Naive thymus-derived CD4-positive, alpha-beta T cell (primary cell): ENCODE results near the gene RNF32. TPM values are rescaled to one million over a fixed set of nuclear protein-coding genes. Genes with fewer than 3 reads are reported as not detected.

Experiments
- ATAC-seq: fragments of 150-1000 bp; cut with Tn5 transposase; 2 replicates; pipeline ENCODE4 v1.10.0; 2021; ENCODE audit warnings: mild to moderate bottlenecking, moderate library complexity
- CTCF ChIA-PET: fragments of 350-600 bp; sonication (Branson Sonifier 250); formaldehyde crosslinking; loops from one replicate; lab custom pipeline; 2021; ENCODE audit warnings: antibody characterized with exemption; lab: Charles Lee
- POLR2A ChIA-PET: fragments of 350-600 bp; sonication (Branson Sonifier 250); formaldehyde crosslinking; loops from one replicate; lab custom pipeline; 2021; ENCODE audit warnings: antibody characterized with exemption, inconsistent platforms; lab: Charles Lee
- DNase-seq, 9 donors: peaks; one replicate each; pipeline versions ENCODE4 v3.0.0 to v3.0.0-alpha.2; 2020 to 2022; ENCODE audit warnings: mixed read lengths in 1 of 9
- H3K27ac ChIP-seq: one replicate; pipeline ENCODE4 v1.7.0; 2013; ENCODE audit warnings: mild to moderate bottlenecking, low read depth, low read length, moderate library complexity
- H3K27me3 ChIP-seq, 2 donors: one replicate each; pipeline ENCODE4 v1.7.0; 2013; ENCODE audit warnings: low read length in 2 of 2, mild to moderate bottlenecking in 2 of 2, moderate library complexity in 2 of 2; ENCODE audit not compliant: control insufficient read depth in 2 of 2, insufficient read depth in 2 of 2
- H3K36me3 ChIP-seq, 3 experiments: 1 replicate in 2 of 3; 2 replicates in 1 of 3; pipeline ENCODE4 v1.7.0; 2013; ENCODE audit warnings: low read length in 3 of 3, mild to moderate bottlenecking in 3 of 3, moderate library complexity in 1 of 3; ENCODE audit not compliant: insufficient read depth in 3 of 3, control insufficient read depth in 2 of 3
- H3K4me1 ChIP-seq, 2 donors: one replicate each; pipeline ENCODE4 v1.7.0; 2013; ENCODE audit warnings: low read length in 2 of 2, mild to moderate bottlenecking in 2 of 2, moderate library complexity in 1 of 2; ENCODE audit not compliant: control insufficient read depth in 2 of 2, insufficient read depth in 2 of 2
- H3K4me3 ChIP-seq: 2 replicates; pipeline ENCODE4 v1.7.0; 2013; ENCODE audit warnings: mild to moderate bottlenecking, low read length
- H3K9me3 ChIP-seq, 3 experiments: 1 replicate in 2 of 3; 2 replicates in 1 of 3; pipeline ENCODE4 v1.7.0; 2013; ENCODE audit warnings: low read length in 3 of 3; ENCODE audit not compliant: control insufficient read depth in 2 of 3
- H3K27ac Mint-ChIP-seq, 9 donors: one replicate each; pipeline ENCODE4 v1.8.0; 2020 to 2022; ENCODE audit warnings: mixed read lengths in 9 of 9, mild to moderate bottlenecking in 8 of 9, moderate library complexity in 5 of 9, inconsistent platforms in 2 of 9
- H3K27me3 Mint-ChIP-seq, 5 donors: one replicate each; pipeline ENCODE4 v1.8.0; 2021 to 2022; ENCODE audit warnings: mixed read lengths in 5 of 5, mild to moderate bottlenecking in 1 of 5
- H3K36me3 Mint-ChIP-seq, 5 donors: one replicate each; pipeline ENCODE4 v1.8.0; 2020 to 2022; ENCODE audit warnings: mixed read lengths in 5 of 5, mild to moderate bottlenecking in 3 of 5, inconsistent platforms in 1 of 5
- H3K4me1 Mint-ChIP-seq, 7 donors: one replicate each; pipeline ENCODE4 v1.8.0; 2020 to 2022; ENCODE audit warnings: mixed read lengths in 7 of 7, mild to moderate bottlenecking in 3 of 7, inconsistent platforms in 1 of 7
- H3K4me3 Mint-ChIP-seq, 10 donors: one replicate each; pipeline ENCODE4 v1.8.0; 2020 to 2022; ENCODE audit warnings: mild to moderate bottlenecking in 10 of 10, mixed read lengths in 10 of 10, moderate library complexity in 6 of 10, inconsistent platforms in 2 of 10
- H3K9me3 Mint-ChIP-seq, 11 donors: one replicate each; pipeline ENCODE4 v1.8.0; 2020 to 2022; ENCODE audit warnings: mixed read lengths in 11 of 11, mild to moderate bottlenecking in 4 of 11, inconsistent platforms in 1 of 11, moderate library complexity in 1 of 11
- intact Hi-C, 2 donors: fragments of 100-400 bp; cut with micrococcal nuclease; formaldehyde crosslinking; loops; one replicate each; pipeline ENCODE4 v1.15.1; 2023
- polyA plus RNA-seq, 2 donors: library from polyadenylated mRNA; unstranded; fragments of 300-500 nt; fragmentation: Illumina TruSeq; gene quantifications; one replicate each; pipeline ENCODE4 v1.2.3, GENCODE V29; 2021
- total RNA-seq, 6 experiments: library from RNA in 5 of 6; stranded (reverse) in 5 of 6; gene quantifications; 1 replicate in 5 of 6; 2 replicates in 1 of 6; pipeline ENCODE4 v1.2.3 and lab custom pipeline; 2021 to 2026

Gene RNF32
- total and polyA plus RNA-seq, 7 experiments from 2014 or later: 0.66 to 2.1 (median 0.85) TPM; not detected in 2

DNA sequence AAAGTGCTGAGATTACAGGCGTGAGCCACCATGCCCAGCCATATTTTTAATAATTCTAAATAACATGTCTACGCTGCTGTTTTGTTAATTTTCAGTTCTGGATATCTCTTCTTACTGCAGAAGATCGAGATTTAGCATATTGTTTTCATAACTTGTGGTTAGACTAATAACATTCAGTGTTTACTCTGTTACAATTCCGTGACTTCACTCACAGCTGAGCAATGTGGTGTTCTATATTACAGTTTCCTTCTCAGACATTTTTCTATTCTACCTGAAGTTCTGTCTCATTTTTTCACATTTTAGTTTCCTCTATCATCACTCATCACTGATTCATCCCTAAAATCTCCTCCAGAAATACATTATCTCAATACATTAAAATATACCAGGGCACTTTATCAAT, 10.9 kb downstream of the RNF32 start:
- CTCF ChIA-PET: interaction anchor here (0.6 kb wide), 1 partner anchor 10 kb away, joined by 3 read pairs; no protein-coding TSS in a partner anchor
- intact Hi-C loops: no loop called here
- H3K4me1 Mint-ChIP-seq: peaks cover 0 to 11% (median 0%) of the 10 kb centered on the region in 7 donors
- Histone ChIP-seq H3K4me3 (no peak overlapping the region), H3K27ac (no peak overlapping the region), H3K36me3 (no peaks in the 10 kb centered on the region), H3K4me1 (no peaks in the 10 kb centered on the region), H3K27me3 (peaks cover 4 to 10% of the 10 kb centered on the region in 2 donors), H3K9me3 (no peaks in the 10 kb centered on the region)
- POLR2A ChIA-PET: no interaction called here
- H3K36me3 Mint-ChIP-seq: peaks cover 0 to 5% (median 0%) of the 10 kb centered on the region in 5 donors
- ATAC-seq (no peak), DNase-seq (no peak)
- no peak overlapping the region for H3K27ac Mint-ChIP-seq
- no peak overlapping the region for H3K4me3 Mint-ChIP-seq
- peaks cover 27 to 62% (median 56%) of the 10 kb centered on the region in 5 donors for H3K27me3 Mint-ChIP-seq
- peaks cover 0 to 16% (median 5%) of the 10 kb centered on the region in 11 donors for H3K9me3 Mint-ChIP-seq

GRCh38 chr7:156652886-156653568, 12.5 kb downstream of the RNF32 start:
- Mint-ChIP-seq H3K4me3 (no peak overlapping the region), H3K27me3 (peaks cover 22 to 56% (median 47%) of the 10 kb centered on the region in 5 donors), H3K27ac (no peak overlapping the region), H3K36me3 (peaks cover 0 to 2% (median 0%) of the 10 kb centered on the region in 5 donors), H3K9me3 (peaks cover 0 to 11% (median 2%) of the 10 kb centered on the region in 11 donors), H3K4me1 (peaks cover 0 to 11% (median 0%) of the 10 kb centered on the region in 7 donors)
- Histone ChIP-seq H3K36me3 (no peaks in the 10 kb centered on the region), H3K4me3 (no peak overlapping the region), H3K4me1 (no peaks in the 10 kb centered on the region), H3K27ac (no peak overlapping the region), H3K9me3 (no peaks in the 10 kb centered on the region), H3K27me3 (peaks cover 4 to 10% of the 10 kb centered on the region in 2 donors)
- intact Hi-C loops: no loop called here
- ATAC-seq (no peak), DNase-seq (no peak)
- CTCF ChIA-PET: no interaction called here
- POLR2A ChIA-PET: interaction anchor here (0.6 kb wide), 1 partner anchor 1240 kb away, joined by 3 read pairs; no protein-coding TSS in a partner anchor

- no peaks in the 10 kb centered on the region for H3K9me3 ChIP-seq
- no peaks in the 10 kb centered on the region for H3K4me1 ChIP-seq
- H3K9me3 Mint-ChIP-seq: peaks cover 0 to 4% (median 0%) of the 10 kb centered on the region in 11 donors
- ATAC-seq (no peak), DNase-seq (no peak)
- H3K36me3 ChIP-seq: no peaks in the 10 kb centered on the region
- intact Hi-C loops: loop anchor here in 1 of 2 donors (2.0 kb wide), 1 partner anchor 14 kb away; the partner anchor contains the start of gene RNF32
- no peak overlapping the region for H3K4me3 ChIP-seq
- no peak overlapping the region for H3K27ac Mint-ChIP-seq
- CTCF ChIA-PET: no interaction called here
- no peaks in the 10 kb centered on the region for H3K36me3 Mint-ChIP-seq
- POLR2A ChIA-PET: no interaction called here
- H3K4me1 Mint-ChIP-seq: peaks cover 0 to 11% (median 0%) of the 10 kb centered on the region in 7 donors
- H3K27ac ChIP-seq: no peak overlapping the region
- peaks cover 18 to 40% (median 30%) of the 10 kb centered on the region in 5 donors for H3K27me3 Mint-ChIP-seq
- peaks cover 1 to 4% of the 10 kb centered on the region in 2 donors for H3K27me3 ChIP-seq
- no peak overlapping the region for H3K4me3 Mint-ChIP-seq
These were observed 14.1 kb downstream of the RNF32 start for GRCh38 chr7:156654511-156655234.

DNA sequence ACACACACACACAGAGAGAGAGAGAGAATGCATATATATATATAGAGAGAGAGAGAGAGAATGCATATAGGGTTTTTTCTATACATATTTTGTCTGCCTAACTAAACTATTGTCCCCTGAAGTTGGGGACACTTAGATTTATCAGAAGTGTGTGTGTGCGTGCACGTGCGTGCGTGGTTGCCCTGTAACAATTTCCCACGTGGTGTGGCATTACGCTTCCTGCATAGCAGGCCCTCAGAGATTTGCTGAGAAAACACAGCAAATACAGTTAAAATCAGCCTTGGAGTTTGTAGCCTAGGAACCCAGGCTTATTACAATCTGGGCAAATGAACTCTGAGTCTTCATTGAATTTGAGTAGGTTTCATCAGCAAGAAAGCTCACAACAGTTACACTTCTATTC, 14.7 kb downstream of the RNF32 start:
- ChIA-PET CTCF (no interaction called here), POLR2A (no interaction called here)
- Histone ChIP-seq H3K9me3 (no peaks in the 10 kb centered on the region), H3K4me1 (no peaks in the 10 kb centered on the region), H3K36me3 (no peaks in the 10 kb centered on the region), H3K4me3 (no peak overlapping the region), H3K27ac (no peak overlapping the region), H3K27me3 (peaks cover 0 to under 1% of the 10 kb centered on the region in 2 donors)
- DNase-seq (no peak), ATAC-seq (no peak)
- intact Hi-C loops: loop anchor here in 1 of 2 donors (2.0 kb wide), 1 partner anchor 14 kb away; the partner anchor contains the start of gene RNF32
- H3K4me3 Mint-ChIP-seq: no peak overlapping the region
- H3K27me3 Mint-ChIP-seq: peaks cover 13 to 34% (median 24%) of the 10 kb centered on the region in 5 donors
- H3K9me3 Mint-ChIP-seq: peaks cover 0 to 4% (median 0%) of the 10 kb centered on the region in 11 donors
- H3K4me1 Mint-ChIP-seq: peaks cover 0 to 9% (median 0%) of the 10 kb centered on the region in 7 donors
- no peak overlapping the region for H3K27ac Mint-ChIP-seq
- H3K36me3 Mint-ChIP-seq: peaks cover 0 to 2% (median 0%) of the 10 kb centered on the region in 5 donors

DNA sequence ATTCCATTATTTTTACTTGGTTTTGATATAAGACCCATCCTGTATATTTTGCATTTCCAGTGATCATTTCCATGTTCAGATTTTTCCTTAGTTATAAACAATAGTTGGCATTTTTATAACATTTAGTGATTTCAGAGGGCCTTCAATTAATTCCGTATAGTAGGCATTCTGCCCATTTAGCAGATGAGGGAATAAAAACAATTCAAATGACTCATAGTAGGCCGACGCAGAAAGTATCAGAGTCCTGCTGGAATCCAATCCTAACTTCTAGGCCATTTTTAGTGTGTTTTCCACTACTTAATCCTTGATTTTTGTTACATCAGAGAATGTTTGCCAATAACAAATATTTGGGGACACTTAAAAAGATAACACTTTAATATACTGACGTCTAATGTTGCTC, 15.4 kb downstream of the RNF32 start:
- intact Hi-C loops: loop anchor here in 1 of 2 donors (2.0 kb wide), 1 partner anchor 15 kb away; the partner anchor contains the start of gene RNF32

GRCh38 chr7:156656598-156656997, 16.0 kb downstream of the RNF32 start:
- Mint-ChIP-seq H3K4me3 (no peak overlapping the region), H3K36me3 (peaks cover 0 to 2% (median 0%) of the 10 kb centered on the region in 5 donors), H3K9me3 (peaks cover 0 to 2% (median 0%) of the 10 kb centered on the region in 11 donors), H3K4me1 (peaks cover 0 to 8% (median 0%) of the 10 kb centered on the region in 7 donors), H3K27me3 (peaks cover 8 to 23% (median 17%) of the 10 kb centered on the region in 5 donors), H3K27ac (no peak overlapping the region)
- CTCF ChIA-PET: no interaction called here
- H3K4me3 ChIP-seq: no peak overlapping the region
- no peaks in the 10 kb centered on the region for H3K27me3 ChIP-seq
- DNase-seq (no peak), ATAC-seq (no peak)
- no peak overlapping the region for H3K27ac ChIP-seq
- POLR2A ChIA-PET: no interaction called here
- no peaks in the 10 kb centered on the region for H3K4me1 ChIP-seq
- no peaks in the 10 kb centered on the region for H3K36me3 ChIP-seq
- intact Hi-C loops: no loop called here
- no peaks in the 10 kb centered on the region for H3K9me3 ChIP-seq

More for the DNA sequence above, 15.4 kb downstream of the RNF32 start:
- Mint-ChIP-seq H3K27ac (no peak overlapping the region), H3K36me3 (peaks cover 0 to 2% (median 0%) of the 10 kb centered on the region in 5 donors), H3K27me3 (peaks cover 8 to 27% (median 21%) of the 10 kb centered on the region in 5 donors), H3K4me3 (no peak overlapping the region), H3K4me1 (peaks cover 0 to 8% (median 0%) of the 10 kb centered on the region in 7 donors), H3K9me3 (peaks cover 0 to 2% (median 0%) of the 10 kb centered on the region in 11 donors)
- DNase-seq (no peak), ATAC-seq (no peak)
- H3K27ac ChIP-seq: no peak overlapping the region
- H3K9me3 ChIP-seq: no peaks in the 10 kb centered on the region
- ChIA-PET POLR2A (no interaction called here), CTCF (no interaction called here)
- H3K4me1 ChIP-seq: no peaks in the 10 kb centered on the region
- H3K27me3 ChIP-seq: no peaks in the 10 kb centered on the region
- H3K4me3 ChIP-seq: no peak overlapping the region
- no peaks in the 10 kb centered on the region for H3K36me3 ChIP-seq
